Putamen (tissue), 1 donor: ENCODE results near the gene DOCK9.

Experiments used
- DNase-seq: peaks from one replicate; pipeline ENCODE4 v3.0.0-alpha.2; 2016; ENCODE audit warnings: low spot score

The DOCK9 gene

GRCh38 chr13:98848746-98849145 is 129.1 kb downstream of the DOCK9 start:
- DNase-seq = no peak

GRCh38 chr13:98847780-98848179 is 130.1 kb downstream of the DOCK9 start:
- DNase-seq = no peak

- no peak for DNase-seq
Observed at GRCh38 chr13:98846986-98847385, 130.9 kb downstream of the DOCK9 start.

- no peak for DNase-seq
Observed at GRCh38 chr13:98846521-98846920, 131.3 kb downstream of the DOCK9 start.

DNA sequence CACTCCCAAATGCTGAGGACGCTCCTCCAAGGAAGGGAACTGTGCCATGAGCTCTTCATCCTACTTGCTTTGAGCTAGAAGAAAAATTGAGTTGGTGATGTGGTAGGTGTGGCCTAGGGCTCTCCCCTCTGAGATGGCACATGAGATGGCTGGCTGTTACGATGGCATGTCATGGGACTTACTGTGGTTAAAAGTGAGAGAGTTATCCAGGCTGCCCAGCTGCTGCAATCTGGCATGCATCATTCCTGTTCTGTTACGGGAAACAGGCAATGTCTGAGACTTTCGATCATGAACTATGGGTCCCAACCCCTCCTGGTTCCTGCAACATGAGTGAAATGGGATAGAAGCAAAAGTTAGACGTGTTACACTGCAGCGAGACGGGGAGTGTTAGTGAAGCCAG is 132.1 kb downstream of the DOCK9 start:
- no peak for DNase-seq

- DNase-seq = no peak
Observed at GRCh38 chr13:98844021-98844420, 133.8 kb downstream of the DOCK9 start.

DNA sequence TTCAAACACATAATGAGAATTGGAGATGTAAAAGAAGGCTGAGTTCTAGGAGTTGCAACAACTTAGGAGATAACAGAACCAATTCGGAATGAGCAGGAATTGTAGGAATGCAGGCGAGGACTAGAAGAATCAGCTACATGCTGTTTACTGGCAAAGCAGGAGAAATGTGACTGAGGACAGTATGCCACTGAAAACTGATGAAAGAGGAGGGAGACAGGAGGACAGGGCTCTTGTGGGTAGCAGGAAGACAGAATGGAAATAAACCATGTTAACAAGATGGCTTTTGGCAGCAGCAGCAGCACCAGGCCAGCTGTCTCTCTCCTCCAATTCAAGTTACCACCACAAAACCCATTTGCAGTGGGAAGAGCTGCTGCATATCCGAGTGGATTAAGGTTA is 134.4 kb downstream of the DOCK9 start:
- no peak for DNase-seq

- DNase-seq = peak; percentile 64
Observed at GRCh38 chr13:98842858-98843481, 134.9 kb downstream of the DOCK9 start.

- no peak for DNase-seq
Observed at GRCh38 chr13:98842070-98842469, 135.8 kb downstream of the DOCK9 start.

- DNase-seq = peak; percentile 44
Observed at GRCh38 chr13:98839856-98840769, 137.8 kb downstream of the DOCK9 start.

GRCh38 chr13:98838776-98839175 is 139.1 kb downstream of the DOCK9 start:
- DNase-seq = no peak

GRCh38 chr13:98837896-98838295 is 140.0 kb downstream of the DOCK9 start:
- no peak for DNase-seq

DNA sequence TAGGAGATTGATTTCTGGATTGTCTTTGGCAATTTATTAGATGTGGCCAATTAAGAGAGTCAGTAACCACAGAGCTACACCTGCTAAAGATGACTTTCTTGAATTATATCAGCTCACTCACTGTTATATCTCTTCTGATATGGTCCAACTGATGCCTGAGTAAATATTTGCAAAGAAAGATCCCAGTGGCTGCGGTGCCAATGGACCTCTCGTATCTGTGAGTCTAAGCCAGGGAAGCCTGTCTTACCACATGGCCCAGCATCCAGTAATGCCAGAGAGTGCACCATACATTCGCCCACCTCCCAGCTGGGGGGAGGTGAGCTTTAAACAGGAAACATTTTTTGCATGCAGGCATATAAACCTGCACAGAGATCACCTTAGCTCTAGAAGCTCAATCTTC is 142.7 kb downstream of the DOCK9 start:
- no peak for DNase-seq

DNA sequence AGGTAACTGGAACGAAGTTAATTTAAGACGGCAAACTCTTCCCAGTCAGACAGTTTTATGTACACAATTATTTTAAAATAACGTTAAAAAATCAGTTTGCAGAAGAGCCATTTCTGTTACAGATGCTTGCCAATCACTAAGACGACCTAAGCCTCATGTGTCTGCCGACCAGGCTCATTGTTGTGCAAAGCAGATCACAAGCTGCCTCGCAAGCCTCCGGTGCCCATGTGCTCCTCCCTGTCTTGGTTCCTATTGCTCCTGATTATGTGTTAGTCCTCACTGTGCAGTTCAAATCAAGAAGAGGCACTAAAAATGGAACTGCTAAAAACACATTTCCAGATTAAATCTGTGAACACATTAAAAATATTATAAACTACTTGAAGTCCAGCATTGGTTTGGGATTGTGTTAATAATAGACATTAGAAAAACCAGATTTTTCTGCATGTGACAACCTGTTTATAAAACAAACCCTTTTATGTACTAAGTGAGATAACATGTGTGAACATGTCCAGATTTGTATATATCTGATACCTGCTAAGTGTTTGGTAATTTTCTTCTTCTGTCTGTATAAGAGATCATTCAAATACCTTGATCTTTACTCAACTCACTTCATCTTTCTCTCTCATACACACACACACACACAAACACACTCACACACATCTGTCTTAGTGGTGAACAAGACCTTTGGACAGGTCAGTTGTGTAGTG is 143.5 kb downstream of the DOCK9 start:
- no peak for DNase-seq

- DNase-seq = no peak
Observed at GRCh38 chr13:98831236-98831635, 146.6 kb downstream of the DOCK9 start.

DNA sequence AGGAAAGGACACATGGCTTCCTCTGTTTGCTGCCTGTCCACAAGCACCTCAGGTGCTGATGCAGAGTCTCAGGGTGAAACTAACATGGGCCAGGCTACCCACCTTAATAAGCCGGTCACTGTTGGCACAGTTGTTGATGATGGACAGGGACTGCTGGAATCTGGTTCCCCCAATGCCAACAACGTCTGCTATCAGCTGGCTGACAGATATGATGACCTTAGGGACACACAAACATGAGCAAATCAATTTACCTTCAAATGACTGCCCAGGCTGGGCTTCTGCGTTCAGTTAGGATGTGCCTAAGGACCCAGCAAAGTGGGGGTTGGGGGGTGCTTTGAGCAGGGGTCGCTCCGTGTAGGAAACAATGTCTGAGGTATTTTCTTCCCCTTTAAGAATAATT is 148.3 kb downstream of the DOCK9 start:
- no peak for DNase-seq

- DNase-seq = no peak
Observed at GRCh38 chr13:98828614-98829013, 149.2 kb downstream of the DOCK9 start.

DNA sequence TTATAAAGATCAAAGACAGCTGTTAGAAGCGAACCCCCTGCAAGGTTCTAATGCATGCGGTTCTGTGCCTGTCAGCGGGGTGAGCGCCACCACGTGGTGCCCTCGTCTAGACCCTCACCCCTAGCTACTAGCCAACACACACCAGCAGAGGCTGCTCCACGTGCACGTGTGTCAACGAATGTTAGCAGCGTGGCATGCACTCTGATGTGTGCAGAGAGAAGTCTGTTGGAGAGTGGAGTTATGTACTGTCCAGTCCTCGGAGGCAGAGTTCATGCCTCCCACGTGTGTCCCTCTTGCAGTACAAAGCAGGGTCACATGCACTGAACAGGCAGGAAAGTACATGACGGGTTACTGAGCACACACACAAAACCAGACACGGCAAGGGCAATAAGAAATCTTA is 150.4 kb downstream of the DOCK9 start:
- DNase-seq = no peak

DNA sequence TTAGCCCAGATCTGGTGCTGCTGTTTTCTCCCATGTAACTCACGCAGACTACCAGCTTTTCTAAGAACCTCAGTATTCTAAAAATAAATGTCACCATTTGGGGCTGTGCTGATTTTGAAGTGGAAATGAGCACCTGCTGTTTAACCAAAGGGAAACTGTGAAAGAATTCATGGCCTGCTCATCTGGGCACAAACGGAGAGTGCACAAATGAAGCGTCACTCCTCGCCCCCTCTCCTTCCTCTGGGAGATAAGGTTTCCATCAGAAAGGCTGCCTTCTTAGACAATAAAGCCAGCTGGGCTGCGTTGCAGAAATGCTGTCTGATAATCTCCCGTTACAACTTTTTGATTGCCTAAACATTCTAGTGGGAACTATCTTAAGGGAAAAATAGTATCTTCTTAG is 151.7 kb downstream of the DOCK9 start:
- DNase-seq = peak; percentile 14

- DNase-seq = no peak
Observed at GRCh38 chr13:98825659-98826058, 152.2 kb downstream of the DOCK9 start.

- no peak for DNase-seq
Observed at GRCh38 chr13:98824376-98825160, 153.3 kb downstream of the DOCK9 start.

- no peak for DNase-seq
Observed at GRCh38 chr13:98823442-98823841, 154.4 kb downstream of the DOCK9 start.
